HL-60/S4 (cell line): Measurements from ENCODE around the gene ANKRD36C.
"Not testable (repeated sequence)": the region's sequence is repeated elsewhere in the genome, so short reads cannot be mapped to it uniquely, and the experiment has no call there.

ENCODE experiments used
- in situ Hi-C: fragments of 300-500 bp; cut with MboI; formaldehyde crosslinking; loops from 2 replicates; pipeline ENCODE4 v1.14.3; 2022; ENCODE audit warnings: low sequenced_read_pairs

Gene ANKRD36C

DNA sequence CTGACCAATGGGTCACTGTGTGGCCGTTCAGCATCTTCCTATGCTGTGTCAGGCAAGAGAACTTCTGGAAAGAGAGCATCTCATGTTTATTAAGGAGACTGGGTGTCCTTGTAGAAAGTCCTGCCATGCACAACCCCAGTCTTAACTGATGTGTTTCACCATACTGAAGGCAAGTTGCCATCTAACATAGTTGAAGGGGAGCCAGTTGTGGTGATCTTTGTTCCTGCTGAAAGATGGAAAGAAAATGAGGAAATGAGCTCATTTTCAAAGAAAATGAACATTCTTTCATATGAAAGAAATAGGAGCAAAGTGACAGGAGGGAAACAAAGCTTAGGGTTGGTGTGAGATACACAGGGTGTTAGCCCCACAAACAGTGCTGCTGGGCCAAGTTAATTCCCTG, 178.3 kb downstream of the ANKRD36C start:
- in situ Hi-C loops: not testable (repeated sequence)

DNA sequence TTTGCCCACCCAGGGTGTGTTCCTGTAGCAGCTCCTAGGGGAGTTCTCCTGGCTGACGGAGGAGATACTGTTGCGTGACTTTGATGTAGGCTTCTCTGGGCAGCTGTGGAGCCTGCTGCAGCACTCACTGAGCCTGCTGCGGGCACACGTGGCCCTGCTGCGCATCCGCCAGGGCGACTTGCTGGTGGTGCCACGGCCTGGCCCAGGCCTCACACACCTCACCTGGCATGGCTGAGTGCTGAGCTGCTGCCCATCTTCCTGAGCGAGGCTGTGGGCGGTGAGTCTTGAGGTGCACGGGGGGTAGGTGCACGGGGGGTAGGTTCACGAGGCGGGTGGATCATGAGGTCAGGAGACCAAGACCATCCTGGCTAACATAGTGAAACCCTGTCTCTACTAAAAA, 191.7 kb downstream of the ANKRD36C start:
- in situ Hi-C loops: no loop called here

GRCh38 chr2:95799147-95799889, 192.3 kb downstream of the ANKRD36C start:
- in situ Hi-C loops: not testable (repeated sequence)

DNA sequence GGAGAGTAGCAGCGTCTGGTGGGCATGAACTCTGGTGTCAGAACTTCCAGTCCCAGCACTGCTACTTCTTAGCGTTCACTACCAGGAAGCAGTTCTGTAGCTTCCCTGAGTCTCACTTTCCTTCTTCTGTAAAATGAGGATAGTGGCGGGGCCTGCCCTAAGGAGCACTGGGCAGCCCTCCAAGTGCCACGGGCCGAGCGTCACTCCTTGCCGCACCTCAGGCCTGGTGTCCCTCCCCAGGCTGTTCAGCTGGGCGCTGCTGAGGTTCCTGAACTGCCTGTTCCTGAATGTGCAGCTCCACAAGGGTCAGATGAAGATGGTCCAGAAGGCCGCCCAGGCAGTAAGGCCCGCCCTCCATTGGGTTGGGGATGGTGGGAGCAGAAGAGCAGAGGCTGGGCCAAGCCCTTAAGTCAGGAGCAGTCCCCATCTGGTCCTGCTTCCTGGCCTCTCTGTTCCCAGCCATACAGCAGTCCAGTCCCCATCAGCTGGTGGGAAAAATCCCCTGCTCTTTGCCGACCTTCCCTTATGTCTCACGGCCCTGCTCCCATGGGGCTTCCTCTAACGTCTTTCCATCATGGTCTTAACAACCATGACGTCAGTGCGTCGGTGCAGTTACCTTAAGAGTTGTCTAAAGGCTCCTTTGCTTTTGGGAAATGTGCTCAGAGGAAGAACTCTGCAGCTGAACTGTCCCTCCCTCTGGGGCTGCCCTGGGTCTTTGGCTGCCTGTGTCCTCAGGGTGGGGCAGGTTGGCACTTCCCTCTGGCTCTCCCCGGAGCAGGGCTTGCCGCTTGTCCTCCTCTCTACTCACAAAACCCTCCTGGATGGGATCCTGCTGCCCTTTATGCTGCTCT, 195.2 kb downstream of the ANKRD36C start:
- in situ Hi-C loops: not testable (repeated sequence)

- in situ Hi-C loops: not testable (repeated sequence)
Observed at GRCh38 chr2:95793970-95794369, 197.7 kb downstream of the ANKRD36C start.

DNA sequence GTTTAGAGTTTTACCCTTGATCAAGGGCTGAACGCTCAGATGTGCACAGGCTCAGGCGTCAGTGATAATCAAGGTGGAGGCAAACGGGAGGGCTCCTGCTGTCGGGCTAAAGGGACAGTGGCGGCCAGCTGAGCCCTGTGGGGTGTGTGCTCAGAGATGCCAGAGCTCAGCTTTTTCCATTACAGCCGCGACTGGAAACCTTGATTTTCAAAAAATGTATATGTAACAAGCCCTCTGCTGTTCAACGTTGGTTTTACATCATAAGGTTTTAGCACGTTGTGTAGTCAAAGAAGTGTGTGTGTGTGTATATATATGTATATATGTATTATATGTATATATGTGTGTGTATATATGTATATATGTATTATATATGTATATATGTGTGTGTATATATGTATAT, 201.4 kb downstream of the ANKRD36C start:
- in situ Hi-C loops: not testable (repeated sequence)

- in situ Hi-C loops: not testable (repeated sequence)
Observed at GRCh38 chr2:95789385-95789784, 202.2 kb downstream of the ANKRD36C start.

DNA sequence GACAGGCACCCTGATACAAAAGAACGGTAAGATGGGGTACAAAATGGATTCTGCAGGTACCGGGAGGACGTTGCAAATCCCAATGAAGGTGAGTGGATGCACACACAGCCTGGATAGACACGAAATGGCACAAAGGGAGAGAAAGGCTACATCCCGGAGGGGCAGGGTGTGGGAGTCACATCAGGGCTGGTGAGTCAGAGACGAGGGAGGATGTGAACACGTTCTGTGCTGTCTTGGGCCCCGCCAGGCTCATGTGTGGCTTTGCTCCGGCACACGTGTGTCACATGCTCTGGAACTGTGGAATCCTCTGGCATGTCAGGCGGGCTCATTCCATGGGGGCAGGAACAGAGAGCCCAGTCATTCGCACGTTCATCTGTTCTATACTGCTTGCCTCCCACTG, 203.0 kb downstream of the ANKRD36C start:
- in situ Hi-C loops: not testable (repeated sequence)
